ENCODE data around the gene ERC1. TPM values are rescaled to one million over a fixed set of nuclear protein-coding genes. Genes with fewer than 3 reads are reported as not detected.

The ERC1 gene
- total and polyA plus RNA-seq, 2 donors (not counting 3 experiments of a cell fraction or from before 2014, with no cell fraction given) = 11.7 to 66.1 TPM

DNA sequence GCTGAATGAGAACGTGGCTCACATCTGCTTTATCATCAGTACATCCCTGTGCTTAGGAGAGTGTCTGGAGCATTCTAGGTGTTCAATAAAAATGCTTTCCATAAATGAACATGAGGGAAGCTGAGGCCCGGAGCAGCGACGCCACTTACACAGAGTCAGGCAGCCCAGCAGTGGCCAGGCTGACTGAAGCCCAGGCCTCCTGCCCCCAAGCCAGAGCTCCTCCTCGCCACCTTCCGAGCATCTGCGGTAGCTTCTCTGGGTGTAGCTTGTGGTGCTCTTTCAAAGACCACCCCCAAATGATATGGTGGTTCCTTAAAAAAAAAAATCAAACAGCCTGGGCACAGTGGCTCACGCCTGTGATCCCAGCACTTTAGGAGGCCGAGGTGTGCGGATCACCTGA lies 514.6 kb downstream of the ERC1 start:
- POLR2A ChIA-PET = interaction anchor here (0.7 kb wide), 1 partner anchor 127 kb away, joined by 4 read pairs; no protein-coding TSS in a partner anchor
- BruUV-seq (replicated peaks) = no TSS peak
- TF ChIP-seq EZH2 (IDR thresholded peaks at IDR 0.05; ENCODE audit: borderline replicate concordance, low read depth, low read length, severe bottlenecking) (no peak), POLR2AphosphoS5 (IDR thresholded peaks at IDR 0.05; ENCODE audit: insufficient read depth, low read depth, low read length) (no peak), GATA2 (IDR thresholded peaks at IDR 0.05; ENCODE audit: insufficient read depth, insufficient read length, low read depth, low read length) (no peak), POLR2A (IDR thresholded peaks at IDR 0.05; ENCODE audit: low read depth, low read length) (no peak), MYC (IDR thresholded peaks at IDR 0.05; ENCODE audit: low read depth, low read length) (no peak), FOS (IDR thresholded peaks at IDR 0.05; ENCODE audit: borderline replicate concordance, insufficient read depth, low read length) (no peak), JUN (IDR thresholded peaks at IDR 0.05; ENCODE audit: borderline replicate concordance, insufficient read depth, insufficient read length, low read depth) (no peak)
- TF ChIP-seq, protein P1, sequence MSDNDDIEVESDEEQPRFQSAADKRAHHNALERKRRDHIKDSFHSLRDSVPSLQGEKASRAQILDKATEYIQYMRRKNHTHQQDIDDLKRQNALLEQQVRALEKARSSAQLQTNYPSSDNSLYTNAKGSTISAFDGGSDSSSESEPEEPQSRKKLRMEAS (IDR thresholded peaks at IDR 0.05; ENCODE audit: insufficient read depth, insufficient read length) = no peak
- TF ChIP-seq, protein P2, sequence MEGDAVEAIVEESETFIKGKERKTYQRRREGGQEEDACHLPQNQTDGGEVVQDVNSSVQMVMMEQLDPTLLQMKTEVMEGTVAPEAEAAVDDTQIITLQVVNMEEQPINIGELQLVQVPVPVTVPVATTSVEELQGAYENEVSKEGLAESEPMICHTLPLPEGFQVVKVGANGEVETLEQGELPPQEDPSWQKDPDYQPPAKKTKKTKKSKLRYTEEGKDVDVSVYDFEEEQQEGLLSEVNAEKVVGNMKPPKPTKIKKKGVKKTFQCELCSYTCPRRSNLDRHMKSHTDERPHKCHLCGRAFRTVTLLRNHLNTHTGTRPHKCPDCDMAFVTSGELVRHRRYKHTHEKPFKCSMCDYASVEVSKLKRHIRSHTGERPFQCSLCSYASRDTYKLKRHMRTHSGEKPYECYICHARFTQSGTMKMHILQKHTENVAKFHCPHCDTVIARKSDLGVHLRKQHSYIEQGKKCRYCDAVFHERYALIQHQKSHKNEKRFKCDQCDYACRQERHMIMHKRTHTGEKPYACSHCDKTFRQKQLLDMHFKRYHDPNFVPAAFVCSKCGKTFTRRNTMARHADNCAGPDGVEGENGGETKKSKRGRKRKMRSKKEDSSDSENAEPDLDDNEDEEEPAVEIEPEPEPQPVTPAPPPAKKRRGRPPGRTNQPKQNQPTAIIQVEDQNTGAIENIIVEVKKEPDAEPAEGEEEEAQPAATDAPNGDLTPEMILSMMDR (IDR thresholded peaks at IDR 0.05; ENCODE audit: extremely low read depth in 1 of 2, insufficient read depth in 1 of 2, low read depth in 1 of 2, low read length in 2 of 2) = no peak

More for the DNA sequence above, 514.6 kb downstream of the ERC1 start:
- H3K79me2 ChIP-seq (ENCODE audit: control insufficient read depth, insufficient read depth, low read length) = no peaks in the 10 kb centered on the region
- no peaks in the 10 kb centered on the region for H3K9me3 ChIP-seq (replicated peaks; ENCODE audit: control insufficient read depth, insufficient read depth, low read length)
- no peak overlapping the region for H3K9ac ChIP-seq (replicated peaks; ENCODE audit: extremely low read depth, insufficient read depth, low read length)
- no peak overlapping the region for H3K27ac ChIP-seq (ENCODE audit: insufficient read depth, low read depth, low read length)
- dilution Hi-C loops (cut with MboI; ENCODE audit: extremely low pct_ligation_motif_present, low sequenced_read_pairs) (no loop called here), intact Hi-C loops (cut with micrococcal nuclease) (no loop called here)
- FAIRE-seq (no peak), DNase-seq (ENCODE audit: low read depth, low spot score) (no peak)
- no peaks in the 10 kb centered on the region for H3K9me1 ChIP-seq (replicated peaks; ENCODE audit: control insufficient read depth, extremely low read depth, insufficient read depth, low read length)
- no peaks in the 10 kb centered on the region for H3K27me3 ChIP-seq (ENCODE audit: control insufficient read depth in 2 of 2, insufficient read depth in 2 of 2, low read length in 2 of 2)
- no peaks in the 10 kb centered on the region for H3K4me1 ChIP-seq (ENCODE audit: control insufficient read depth, extremely low read depth, insufficient read depth, low read length)
- H3K4me2 ChIP-seq (ENCODE audit: insufficient read depth, low read length) = no peak overlapping the region
- no peaks in the 10 kb centered on the region for H4K20me1 ChIP-seq (replicated peaks; ENCODE audit: control insufficient read depth, extremely low read depth, insufficient read depth, low read length)
- CTCF ChIA-PET = interaction anchor here (0.5 to 1.6 kb wide), 2 partner anchors 20 to 388 kb away, joined by 4 to 7 read pairs; no protein-coding TSS in a partner anchor
- no peak overlapping the region for H2AFZ ChIP-seq (ENCODE audit: low read depth, low read length)
- no peaks in the 10 kb centered on the region for H3K36me3 ChIP-seq (ENCODE audit: control insufficient read depth in 2 of 2, extremely low read depth in 1 of 2, insufficient read depth in 2 of 2, low read length in 2 of 2)
- no peak overlapping the region for H3K4me3 ChIP-seq (replicated peaks in 1 of 3; ENCODE audit: insufficient read depth in 1 of 3, low read depth in 1 of 3, low read length in 3 of 3)
